Myocyte (in vitro differentiated cells): Measurements from ENCODE around the gene TMEM201. TPM values are rescaled to one million over a fixed set of nuclear protein-coding genes. Genes with fewer than 3 reads are reported as not detected.
"Not testable (repeated sequence)": the region's sequence is repeated elsewhere in the genome, so short reads cannot be mapped to it uniquely, and the experiment has no call there.

ENCODE experiments used
- DNase-seq: peaks from one replicate; pipeline ENCODE4 v3.0.0-alpha.2; 2012; ENCODE audit warnings: low read depth
- total RNA-seq: library from RNA; depleted of rRNA; stranded (reverse); fragments of >200 nt; gene quantifications from 2 replicates; pipeline ENCODE4 v1.2.3, GENCODE V29; 2014

TMEM201 gene
- total RNA-seq, 1 donor from 2014 or later = 7.1 TPM

DNA sequence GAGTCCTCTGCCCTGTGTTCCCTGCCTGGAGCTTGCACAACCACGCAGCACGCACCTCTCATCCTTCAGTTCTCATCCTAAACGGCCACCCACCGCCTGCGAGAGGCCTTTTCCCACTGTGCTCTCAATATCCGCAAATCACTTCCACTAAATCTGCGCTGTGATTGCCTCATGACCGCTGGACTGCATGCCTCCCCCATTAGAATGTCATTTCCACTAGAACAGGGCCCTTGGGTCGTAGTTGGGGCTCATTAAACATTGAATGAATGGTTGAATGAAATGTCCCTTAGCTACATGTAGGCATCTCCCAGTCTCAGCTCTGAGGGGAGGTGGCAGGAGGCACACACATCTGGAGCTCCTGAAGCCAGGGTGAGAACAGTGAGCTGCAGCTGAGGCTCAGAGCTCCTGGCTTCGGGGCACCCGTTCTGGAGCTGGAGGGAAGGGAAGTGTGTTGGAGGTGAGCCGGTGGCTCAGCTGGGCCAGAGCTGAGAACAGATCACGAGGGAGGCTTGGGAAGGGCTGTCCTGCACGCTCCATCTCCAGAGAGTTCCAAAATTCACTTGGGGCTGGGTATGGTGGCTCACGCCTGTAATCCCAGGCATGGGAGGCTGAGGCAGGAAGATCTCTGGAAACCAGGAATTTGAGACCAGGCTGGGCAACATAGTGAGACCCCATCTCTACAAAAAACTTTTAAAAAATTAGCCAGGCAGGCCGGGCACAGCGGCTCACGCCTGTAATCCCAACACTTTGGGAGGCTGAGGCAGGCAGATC is 30.4 kb downstream of the TMEM201 start:
- DNase-seq = no peak

DNA sequence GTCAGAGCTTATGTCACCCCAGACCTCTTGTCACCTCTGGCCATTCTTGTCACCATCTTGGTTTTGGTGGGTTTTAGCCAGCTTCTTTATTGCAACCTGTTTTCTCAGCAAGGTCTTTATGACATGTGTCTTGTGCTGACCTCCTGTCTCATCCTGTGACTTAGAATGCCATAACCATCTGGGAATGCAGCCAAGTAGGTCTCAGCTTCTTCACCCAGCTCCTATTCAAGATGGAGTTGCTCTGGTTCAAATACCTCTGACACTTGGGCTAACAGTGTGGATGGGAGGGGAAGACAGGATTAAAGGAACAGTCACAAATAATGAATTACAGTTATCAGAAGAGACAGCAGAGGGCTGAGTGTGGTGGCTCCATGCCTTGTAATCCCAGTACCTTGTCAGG is 32.3 kb downstream of the TMEM201 start:
- no peak for DNase-seq

DNA sequence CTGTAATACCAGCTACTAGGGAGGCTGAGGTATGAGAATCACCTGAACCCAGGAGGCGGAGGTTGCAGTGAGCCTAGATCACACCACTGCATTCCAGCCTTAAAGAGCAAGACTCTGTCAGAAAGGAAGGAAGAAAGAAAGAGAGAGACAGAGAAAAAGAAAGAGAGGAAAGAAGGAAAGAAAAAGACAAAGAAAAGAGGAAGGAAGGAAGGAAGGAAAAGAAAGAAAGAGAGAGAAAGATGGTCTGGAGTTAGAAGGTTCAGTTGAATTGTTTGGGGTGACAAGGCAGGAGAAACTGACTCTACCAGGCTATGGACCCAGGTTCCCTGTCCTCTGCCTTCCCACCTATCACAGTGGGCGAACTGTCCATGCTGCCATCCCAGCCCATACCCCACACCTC is 35.4 kb downstream of the TMEM201 start:
- DNase-seq = no peak

DNA sequence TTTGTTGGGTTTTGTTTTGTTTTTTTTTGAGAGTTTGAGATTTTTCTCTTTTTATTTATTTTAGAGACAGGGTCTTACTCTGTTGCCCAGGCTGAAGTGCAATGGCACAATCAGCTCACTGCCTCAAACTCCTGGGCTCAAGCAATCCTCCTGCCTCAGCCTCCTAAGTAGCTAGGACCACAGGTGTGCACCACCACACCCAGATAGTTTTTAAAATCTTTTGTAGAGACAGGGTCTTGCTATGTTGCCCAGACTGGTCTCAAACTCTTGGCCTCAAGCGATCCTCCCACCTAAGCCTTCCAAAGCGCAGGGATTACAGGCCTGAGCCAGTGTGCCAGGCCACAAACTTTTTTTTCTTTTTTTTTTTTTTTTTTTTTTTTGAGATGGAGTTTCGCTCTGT is 36.3 kb downstream of the TMEM201 start:
- DNase-seq = not testable (repeated sequence)

DNA sequence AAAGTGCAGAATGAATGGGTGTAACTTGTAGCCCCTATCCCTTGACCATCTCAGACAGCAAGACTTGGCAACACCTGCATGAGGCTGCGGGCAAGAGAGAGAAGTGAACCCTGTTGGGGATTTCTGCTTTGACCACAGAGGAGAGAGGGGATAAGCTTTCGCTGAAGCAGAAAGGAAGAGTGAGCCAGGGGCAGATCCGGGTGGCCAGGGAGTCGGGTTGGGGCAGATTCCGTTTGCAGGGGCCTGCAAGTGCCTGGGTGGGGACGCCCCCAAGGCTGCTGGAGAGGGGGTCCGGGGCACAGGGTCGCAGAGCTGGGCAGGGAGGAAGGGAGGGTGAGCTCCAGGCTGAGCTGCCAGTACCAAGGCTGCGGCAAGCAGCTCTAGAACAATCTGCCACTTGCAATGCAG is 37.5 kb downstream of the TMEM201 start:
- DNase-seq = no peak

DNA sequence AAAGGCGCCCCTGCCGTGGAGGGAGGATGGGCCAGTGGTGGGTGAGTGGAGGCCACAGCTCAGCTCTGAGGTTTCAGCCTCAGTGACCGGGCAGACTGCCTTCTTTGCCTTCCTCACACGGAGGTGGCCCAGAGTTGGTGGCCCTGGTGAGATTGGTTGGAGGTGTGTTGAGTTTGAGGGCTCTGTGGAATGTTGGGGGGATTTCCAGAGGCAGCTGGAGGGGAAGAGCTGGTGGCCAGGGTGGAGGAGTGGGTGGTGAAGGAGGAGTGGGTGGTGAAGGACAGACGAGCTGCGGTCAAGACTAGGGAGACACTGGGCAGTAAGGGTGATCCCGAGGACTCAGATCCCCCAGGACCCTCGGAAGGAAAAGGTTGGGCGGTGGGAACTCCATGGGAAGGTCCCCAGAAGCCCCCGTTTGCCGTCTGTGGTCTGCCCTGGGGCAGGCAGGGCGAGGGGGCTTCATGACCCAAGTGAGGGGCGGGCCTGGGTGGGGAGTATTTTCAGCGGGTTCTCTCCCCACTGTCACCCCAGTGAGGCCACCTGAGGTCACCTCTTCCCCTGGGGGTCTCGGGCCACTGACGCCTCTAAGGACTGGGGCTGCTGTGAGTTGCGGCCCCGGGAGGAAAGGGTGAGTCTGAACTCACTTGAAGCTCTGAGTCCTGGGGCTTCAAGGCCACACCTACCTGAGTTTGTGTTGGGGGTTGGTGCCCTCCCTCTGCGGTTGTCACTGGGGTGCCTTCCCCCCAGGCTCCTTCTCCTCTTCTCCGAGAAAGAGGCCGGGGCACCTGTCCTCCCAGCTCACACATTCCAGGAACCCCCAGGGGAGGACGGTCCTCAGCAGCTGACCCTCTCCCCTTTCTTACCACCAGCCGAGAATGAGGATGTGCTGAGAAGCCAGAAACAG is 40.1 kb downstream of the TMEM201 start:
- no peak for DNase-seq

DNA sequence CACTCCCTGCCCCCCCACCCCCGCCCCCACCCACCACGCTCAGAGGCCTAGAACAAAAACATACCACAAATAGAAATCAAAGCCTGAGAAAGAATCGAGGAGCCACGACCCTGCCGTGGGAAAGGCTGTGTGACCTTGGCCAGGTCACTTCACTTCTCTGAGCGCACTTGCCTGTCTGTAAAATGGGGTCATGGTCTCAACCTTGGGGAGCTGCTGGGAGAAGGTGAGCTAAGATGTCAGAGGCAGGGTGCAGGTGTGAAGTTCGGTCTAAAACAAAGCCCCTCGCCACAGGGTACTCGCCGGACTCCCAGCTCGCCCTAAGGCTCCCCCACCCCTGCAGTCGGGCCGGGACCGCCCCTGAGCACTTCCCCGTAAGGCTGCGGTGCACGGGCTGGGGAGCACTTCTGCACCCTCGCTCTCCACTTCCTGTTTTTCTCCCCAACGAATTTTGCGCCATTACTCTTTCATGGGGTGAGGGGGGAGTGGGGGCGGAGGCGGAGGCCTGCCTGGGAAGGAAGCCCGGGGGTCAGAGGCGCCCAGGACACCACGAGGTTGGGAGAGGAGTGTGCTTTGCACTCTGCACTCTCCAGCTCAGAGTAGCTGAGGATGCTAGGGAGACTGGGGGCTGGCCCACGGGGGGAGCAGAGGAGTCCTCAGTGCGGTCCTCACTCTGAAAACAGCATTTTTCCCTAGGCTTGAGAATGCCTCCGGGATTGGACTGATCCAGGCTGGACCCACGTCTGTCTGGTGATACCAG is 40.9 kb downstream of the TMEM201 start:
- DNase-seq = no peak

DNA sequence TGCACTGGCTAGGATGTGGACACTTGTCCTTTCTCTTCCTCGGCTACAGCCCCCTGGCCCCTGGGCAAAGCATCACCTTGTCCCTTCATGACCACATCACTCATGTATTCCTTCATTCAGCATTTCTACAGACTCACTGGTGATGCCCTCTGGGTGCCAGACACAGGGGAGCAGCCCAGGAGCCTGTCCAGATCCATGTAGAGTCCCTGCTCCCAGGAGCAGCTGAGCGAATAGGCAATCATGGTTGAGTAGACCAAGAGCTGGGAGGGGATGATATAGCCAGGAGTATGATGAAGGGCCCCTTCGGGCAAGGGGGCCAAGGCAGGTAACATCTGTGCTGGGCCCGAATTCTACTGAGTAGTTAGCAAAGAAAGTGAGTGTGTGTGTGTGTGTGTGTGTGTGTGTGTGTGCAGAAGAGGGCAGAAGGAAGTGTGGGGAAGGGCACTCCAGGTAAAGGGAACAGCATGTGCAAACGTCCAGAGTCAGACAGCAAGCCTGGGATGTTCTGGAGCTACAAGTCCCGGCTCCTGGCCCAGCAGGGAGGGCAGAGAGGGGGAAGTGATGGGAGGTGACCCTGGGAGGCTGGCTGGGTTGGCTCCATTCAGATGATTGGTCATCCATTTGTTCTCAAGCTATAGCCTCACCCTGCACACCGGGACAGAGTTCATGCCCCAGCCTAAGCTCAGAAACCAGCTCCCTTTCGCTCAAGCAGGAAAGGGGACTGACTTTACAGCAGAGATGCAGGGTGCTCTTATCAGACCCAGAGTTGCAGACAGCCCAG is 41.8 kb downstream of the TMEM201 start:
- DNase-seq = no peak

DNA sequence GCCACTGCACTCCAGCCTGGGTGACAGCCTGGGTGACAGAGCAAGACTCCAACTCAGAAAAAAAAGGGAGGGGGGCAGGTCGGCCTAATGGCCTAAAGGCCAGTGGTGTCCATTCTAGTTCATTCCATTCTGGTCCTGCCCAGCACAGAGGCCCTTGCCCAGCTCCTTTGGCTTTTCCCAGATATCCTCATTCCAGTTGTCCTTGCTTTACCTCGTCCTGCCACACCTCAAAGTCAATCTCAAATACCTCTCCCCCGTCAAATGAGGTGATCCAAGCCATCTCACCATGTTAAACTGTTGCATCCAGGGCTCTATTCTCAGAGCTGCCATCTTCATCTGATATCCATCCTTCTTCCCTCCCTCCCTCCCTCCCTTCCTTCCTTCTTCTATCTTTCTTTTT is 42.9 kb downstream of the TMEM201 start:
- no peak for DNase-seq

DNA sequence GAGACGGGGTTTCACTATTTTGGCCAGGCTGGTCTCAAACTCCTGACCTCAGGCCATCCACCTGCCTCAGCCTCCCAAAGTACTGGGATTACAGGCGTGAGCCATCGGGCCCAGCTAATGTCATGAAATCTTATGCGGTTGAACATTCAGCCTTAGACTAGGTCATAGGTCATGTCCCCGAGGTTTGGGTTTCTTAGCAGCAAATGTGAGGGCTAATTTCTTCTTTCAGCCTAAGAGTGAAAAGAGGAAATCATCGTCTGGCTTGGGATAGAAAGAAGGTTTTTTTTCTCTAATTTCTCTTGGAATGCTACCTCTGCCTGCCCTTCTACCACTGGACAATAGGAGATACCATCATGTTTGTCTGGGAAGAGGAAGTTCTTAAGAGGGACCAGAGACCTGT is 44.8 kb downstream of the TMEM201 start:
- DNase-seq = no peak

DNA sequence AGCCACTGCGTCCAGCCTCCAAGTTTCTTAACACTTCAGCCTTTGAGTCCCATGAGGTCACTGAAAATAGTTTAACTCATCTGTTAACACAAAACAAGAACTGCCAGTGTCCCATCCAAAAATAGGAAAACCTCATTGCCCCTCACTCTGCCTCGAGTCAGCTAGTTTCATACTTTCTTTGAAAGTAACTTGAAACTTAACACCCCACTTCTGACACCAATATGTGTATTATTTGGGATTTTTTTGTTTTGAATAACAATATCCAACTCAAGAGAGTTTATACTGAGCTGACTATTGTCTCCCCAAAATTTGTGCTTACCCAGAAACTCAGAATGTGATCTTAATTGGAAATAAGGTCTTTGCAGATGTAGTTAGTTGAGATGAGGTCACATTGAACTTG is 45.9 kb downstream of the TMEM201 start:
- no peak for DNase-seq

DNA sequence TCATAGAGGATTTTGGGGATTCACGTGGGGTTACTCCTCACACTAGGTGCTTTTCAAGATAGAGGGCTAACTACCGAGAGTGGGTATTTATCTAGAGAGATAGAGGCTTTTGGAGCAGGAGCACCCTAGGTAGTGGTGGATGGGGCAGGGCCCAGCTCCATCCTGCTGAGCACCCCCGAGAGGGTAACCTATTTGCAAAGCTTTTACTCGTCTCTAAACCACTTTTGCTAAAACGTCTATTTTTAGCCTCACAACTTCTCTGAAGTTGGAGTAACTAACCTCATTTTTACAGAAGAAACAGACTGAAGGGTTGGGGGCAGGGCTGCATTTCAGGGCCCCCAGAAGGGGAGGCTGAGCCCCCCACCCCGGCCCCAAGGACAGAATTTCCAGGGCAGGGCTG is 50.5 kb downstream of the TMEM201 start:
- no peak for DNase-seq

DNA sequence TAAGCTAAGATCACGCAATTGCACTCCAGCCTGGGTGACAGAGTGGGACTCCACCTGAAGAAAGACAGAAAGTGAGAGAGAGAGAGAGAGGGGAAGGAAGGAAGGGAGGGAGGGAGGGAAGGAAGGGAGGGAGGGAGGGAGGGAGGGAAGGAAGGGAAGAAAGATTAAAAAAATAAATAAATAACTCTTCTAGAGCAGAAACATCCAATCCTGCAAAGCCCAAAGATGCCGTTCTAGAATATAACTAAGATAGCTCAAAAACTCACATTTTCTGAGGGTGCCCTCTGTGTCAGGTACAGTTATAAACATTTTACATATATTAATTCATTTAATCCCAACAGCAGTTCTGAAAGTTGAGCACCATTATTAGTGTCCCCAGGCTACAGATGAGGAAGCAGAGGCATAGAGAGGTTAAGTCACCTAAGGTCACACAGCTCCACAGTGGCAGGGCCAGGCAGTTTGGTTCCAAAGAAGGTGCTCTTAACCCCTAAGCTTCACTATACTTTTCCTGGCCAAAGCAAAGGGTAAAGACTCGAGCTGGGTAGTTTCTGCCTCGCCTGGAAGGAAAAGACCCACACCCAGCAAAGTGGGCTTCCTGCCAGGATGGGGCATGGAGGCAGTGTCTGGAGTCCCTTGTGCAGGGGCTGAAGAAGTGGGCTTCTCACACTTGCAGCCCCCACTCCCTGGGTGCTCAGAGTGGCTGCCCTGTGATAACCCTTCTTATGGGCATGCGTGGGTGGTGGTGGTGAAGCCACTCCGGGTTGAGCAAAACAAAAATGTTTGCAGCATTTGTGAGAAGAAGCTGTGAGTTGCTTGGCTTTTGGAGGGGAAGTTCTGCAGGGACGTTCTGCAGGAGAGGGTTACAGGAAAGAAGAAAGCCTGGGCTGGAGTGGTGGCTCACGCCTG is 54.9 kb downstream of the TMEM201 start:
- no peak for DNase-seq

DNA sequence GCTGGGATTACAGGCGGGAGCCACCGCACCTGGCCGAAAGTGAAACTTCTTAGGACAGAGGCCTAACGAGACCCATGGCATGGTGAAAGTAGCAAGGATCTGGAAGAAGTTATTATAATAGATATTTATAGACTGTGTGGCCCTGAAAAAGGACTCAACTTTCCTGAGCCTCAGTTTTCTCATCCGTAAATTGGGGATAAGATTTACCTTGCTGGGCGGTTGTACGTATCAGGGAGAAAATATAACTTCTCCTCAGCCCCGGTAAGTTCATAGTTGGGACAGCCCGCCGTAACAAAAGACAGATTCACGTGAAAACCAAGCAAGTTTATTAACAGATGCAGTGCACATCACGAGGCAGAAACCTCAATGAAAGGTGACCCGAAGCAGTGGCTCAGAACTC is 57.3 kb downstream of the TMEM201 start:
- no peak for DNase-seq

DNA sequence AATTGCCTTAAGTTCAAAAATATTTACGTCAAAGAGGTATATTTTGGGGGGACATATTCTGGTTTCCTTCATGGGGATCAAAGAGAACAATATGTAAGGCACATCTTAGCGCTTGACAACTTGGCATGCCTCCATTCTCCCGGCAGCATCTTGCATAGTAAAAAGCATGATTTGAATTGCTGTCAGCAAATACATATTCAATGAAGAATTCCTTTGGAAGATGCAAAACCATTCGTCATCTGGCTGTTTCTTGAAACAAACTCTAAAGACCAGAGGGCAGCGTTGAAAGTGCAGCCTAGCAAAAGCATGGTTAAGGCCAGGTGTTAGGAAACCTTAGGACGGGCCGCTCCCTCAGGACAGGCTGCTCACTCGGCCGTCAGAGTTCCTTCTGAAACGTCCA is 59.5 kb downstream of the TMEM201 start:
- DNase-seq = no peak

DNA sequence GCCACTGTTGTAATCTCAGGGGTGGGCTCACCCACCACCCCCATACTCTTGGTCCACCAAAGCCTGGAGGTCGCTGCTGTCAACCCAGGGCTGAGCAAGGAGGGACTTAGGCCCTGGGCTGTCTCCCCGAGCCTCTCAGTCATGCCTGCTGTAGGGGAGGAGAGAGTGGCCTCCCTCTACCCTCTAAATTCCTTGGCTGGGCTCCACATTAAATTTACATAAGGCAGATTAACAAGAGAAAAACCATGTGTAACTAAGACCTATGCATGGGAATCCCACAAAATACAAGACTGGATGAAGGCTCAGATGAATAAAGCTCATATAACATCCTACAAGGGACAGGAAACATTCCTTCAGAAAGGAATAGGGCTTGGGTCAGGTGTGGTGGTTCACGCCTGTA is 61.1 kb downstream of the TMEM201 start:
- no peak for DNase-seq

DNA sequence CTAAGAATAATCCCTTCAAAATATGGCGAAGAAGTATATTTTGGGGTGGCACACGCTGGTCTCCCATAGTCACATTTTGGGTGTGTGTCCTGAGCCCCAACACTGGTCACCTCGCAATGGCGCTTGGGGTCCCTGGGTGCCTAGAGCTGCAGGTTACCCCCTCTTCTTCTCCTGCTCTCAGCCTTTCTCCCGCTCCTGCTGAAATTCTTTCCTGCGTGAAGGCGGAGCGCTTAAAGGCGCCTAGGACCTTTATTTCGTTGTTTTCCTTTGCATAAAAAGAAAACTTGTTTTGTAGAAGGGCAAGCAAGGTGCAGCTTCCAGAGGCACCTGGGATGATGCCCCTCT is 62.5 kb downstream of the TMEM201 start:
- no peak for DNase-seq

DNA sequence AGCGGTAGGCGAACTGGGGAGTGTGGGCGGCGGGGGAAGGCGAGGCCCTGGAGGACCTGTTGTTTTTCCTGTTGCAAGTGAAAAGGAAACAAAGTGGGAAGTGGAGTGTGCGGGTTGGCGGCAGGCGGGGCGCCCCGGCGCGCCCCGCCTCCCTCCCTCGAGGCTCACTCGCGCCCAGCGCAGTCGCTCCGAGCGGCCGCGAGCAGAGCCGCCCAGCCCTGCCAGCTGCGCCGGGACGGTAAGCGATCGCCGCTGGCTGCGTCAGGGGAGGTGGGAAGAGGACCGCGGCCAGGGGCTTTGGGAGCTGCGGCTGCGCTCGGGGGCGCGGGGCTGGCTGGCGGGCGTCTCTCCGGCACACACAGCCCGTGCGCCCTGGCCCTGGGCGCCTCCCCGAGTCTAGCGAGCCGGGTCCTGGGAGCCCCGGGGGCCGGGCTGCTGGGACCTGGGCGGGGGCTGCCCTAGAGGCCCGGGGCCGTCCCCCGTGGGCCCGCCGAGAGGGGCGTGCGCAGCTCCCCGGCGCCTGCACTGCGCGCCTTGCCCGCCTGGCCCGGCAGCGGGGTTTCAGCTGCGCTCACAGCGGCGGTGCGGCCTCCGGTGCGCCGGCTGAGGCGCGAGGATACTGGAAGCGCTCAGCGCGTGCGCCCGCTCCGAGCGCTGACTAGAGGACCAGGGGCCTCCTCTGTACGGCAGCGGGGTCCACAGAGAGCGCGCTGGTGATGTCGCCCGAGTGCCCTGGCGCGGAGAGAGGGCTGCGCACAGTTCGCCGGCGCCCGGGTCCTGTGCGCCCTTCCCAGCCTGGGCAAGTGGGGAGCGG is 63.1 kb downstream of the TMEM201 start, which contains the start of gene PIK3CD:
Gene PIK3CD (plus strand): TSS at position 167 of the 814 bp plus-strand sequence. CDS start 58,725 bp downstream, outside the sequence.
- peak; percentile 25 for DNase-seq
